AG04450 (cell line): Measurements from ENCODE around the gene RBM34. TPM values are rescaled to one million over a fixed set of nuclear protein-coding genes. Genes with fewer than 3 reads are reported as not detected.

Experiments
- CTCF ChIA-PET: fragments of 300-600, 350-600 bp; formaldehyde crosslinking; extraction: SDS; loops from one replicate; lab custom pipeline; 2022; ENCODE audit warnings: antibody characterized with exemption, inconsistent platforms; lab: Charles Lee
- POLR2A ChIA-PET: fragments of 350-600 bp; formaldehyde crosslinking; extraction: SDS; loops from one replicate; lab custom pipeline; 2021; ENCODE audit warnings: antibody characterized with exemption, inconsistent platforms; lab: Yijun Ruan, JAX
- DNase-seq: peaks from one replicate; pipeline ENCODE4 v3.0.0-alpha.2; 2011; ENCODE audit warnings: low read depth, low spot score
- H3K27ac ChIP-seq: one replicate; pipeline ENCODE4 v1.5.1; 2012; ENCODE audit warnings: low read depth, low read length, control low read depth
- H3K27me3 ChIP-seq: one replicate; pipeline ENCODE4 v1.6.0; 2012; ENCODE audit warnings: low read length; ENCODE audit not compliant: control insufficient read depth, insufficient read depth
- H3K4me3 ChIP-seq: 2 replicates; pipeline ENCODE4 v1.5.1; 2011; ENCODE audit warnings: mild to moderate bottlenecking, low read depth, low read length, control low read depth
- H3K9me3 ChIP-seq: 2 replicates; pipeline ENCODE4 v1.5.1; 2012; ENCODE audit warnings: low read length; ENCODE audit not compliant: control insufficient read depth, insufficient read depth
- polyA plus RNA-seq: library from polyadenylated mRNA; depleted of rRNA; stranded (reverse); fragments of >200 nt; gene quantifications from 2 replicates; pipeline ENCODE4 v1.2.3, GENCODE V29; 2011
- TF ChIP-seq, protein P1 (sequence below): IDR thresholded peaks from 2 replicates; pipeline ENCODE4 v1.5.1; 2011; ENCODE audit warnings: low read depth, low read length, control low read depth, inconsistent platforms

RBM34 gene
- polyA plus RNA-seq, 1 experiment = 47.0 TPM

DNA sequence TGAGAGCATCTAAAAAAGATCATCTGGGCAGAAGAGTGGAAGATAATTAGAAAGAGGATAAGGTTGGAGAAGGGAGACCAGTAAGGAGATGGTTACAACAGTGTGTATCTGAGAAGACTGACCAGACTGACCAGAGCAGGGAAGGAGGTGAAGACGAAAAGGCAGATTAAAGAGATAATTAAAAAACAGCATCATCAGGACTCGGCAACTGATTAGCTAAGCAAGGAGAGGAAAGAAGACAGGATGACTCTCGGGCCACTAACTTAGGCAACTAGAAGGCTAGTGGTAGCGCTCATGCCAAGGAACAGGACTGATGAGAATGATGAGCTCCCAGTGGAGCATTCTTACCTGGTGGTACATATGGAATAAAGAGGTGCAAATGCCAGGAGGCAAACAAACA, 3.9 kb downstream of the RBM34 start:
- H3K9me3 ChIP-seq = no peaks in the 10 kb centered on the region
- no peak overlapping the region for H3K4me3 ChIP-seq
- CTCF ChIA-PET = interaction anchor here (1.6 kb wide), 1 partner anchor 18 kb away, joined by 5 read pairs; no protein-coding TSS in a partner anchor
- H3K27me3 ChIP-seq = no peaks in the 10 kb centered on the region
- POLR2A ChIA-PET = no interaction called here
- TF ChIP-seq, protein P1, sequence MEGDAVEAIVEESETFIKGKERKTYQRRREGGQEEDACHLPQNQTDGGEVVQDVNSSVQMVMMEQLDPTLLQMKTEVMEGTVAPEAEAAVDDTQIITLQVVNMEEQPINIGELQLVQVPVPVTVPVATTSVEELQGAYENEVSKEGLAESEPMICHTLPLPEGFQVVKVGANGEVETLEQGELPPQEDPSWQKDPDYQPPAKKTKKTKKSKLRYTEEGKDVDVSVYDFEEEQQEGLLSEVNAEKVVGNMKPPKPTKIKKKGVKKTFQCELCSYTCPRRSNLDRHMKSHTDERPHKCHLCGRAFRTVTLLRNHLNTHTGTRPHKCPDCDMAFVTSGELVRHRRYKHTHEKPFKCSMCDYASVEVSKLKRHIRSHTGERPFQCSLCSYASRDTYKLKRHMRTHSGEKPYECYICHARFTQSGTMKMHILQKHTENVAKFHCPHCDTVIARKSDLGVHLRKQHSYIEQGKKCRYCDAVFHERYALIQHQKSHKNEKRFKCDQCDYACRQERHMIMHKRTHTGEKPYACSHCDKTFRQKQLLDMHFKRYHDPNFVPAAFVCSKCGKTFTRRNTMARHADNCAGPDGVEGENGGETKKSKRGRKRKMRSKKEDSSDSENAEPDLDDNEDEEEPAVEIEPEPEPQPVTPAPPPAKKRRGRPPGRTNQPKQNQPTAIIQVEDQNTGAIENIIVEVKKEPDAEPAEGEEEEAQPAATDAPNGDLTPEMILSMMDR = no peak
- H3K27ac ChIP-seq = no peak overlapping the region
- DNase-seq = no peak

DNA sequence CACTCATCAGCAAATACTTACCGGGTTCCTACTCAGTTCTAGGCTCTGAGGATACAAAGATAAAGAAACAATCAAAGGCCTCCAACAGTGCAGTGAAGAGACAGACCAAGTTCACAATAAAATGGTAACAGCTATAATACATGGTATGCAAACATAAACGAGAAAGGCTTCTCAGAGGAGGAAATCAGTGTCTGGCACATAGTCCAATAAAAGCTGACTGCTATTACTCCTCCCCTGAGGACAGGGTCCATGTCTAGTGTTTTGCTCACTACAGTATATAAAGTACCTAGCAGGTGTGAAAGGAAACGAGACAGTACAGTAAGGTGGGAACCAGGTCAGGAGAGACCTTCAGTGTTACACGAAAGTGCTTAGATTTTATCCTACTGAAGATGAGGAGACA, 4.3 kb downstream of the RBM34 start:
- no peak for DNase-seq
- Histone ChIP-seq H3K4me3 (no peak overlapping the region), H3K27ac (no peak overlapping the region), H3K9me3 (no peaks in the 10 kb centered on the region), H3K27me3 (no peaks in the 10 kb centered on the region)
- TF ChIP-seq, protein P1 = no peak
- POLR2A ChIA-PET = no interaction called here
- CTCF ChIA-PET = interaction anchor here (1.3 to 1.6 kb wide), 2 partner anchors 17 to 260 kb away, joined by 5 read pairs; no protein-coding TSS in a partner anchor

DNA sequence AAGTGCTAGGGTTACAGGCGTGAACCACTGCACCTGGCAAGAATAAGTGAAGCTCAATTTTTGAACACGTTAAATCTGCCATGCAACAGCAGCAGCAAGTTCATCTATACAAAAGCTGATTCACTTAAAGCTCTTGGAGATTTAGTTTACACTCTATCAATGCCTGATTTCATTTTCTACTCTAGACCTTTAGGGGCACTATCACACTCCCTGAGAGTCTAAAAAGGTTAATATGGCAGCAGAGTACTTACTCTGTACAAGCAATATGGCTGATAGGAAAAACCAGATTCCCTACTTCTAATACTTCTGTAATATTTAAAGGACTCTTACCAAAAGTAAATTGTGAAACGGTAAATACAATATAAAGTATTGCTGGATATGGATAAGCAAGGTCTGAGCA, 4.8 kb downstream of the RBM34 start:
- ChIA-PET CTCF (interaction anchor here (1.3 to 1.6 kb wide), 2 partner anchors 17 to 261 kb away, joined by 5 read pairs; no protein-coding TSS in a partner anchor), POLR2A (interaction anchor here (0.7 kb wide), 1 partner anchor 38 kb away, joined by 3 read pairs; no protein-coding TSS in a partner anchor)
- no peak overlapping the region for H3K27ac ChIP-seq

DNA sequence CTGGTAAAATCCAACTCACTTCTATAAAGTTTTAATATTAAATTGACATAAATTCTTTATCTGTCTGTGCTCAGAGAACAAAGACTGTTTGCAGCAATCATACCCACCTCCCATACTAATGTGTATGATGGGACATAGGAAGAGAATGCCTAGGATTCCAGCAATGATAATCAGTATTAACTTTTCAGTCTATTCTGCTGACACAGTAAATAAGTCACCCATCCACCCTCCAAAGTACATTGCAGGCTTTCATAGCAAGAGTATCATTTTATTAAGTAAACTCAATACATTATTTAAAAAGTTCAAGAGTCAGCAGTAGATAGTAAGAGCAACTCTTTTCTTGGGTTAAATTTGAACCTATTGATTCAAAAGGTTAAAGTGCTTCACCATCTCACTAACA, 8.8 kb downstream of the RBM34 start:
- H3K27me3 ChIP-seq = no peaks in the 10 kb centered on the region
- ChIA-PET POLR2A (interaction anchor here (0.6 to 1.0 kb wide), 4 partner anchors 8 to 37 kb away, joined by 3 to 5 read pairs (median 4); no protein-coding TSS in a partner anchor), CTCF (no interaction called here)
- H3K27ac ChIP-seq = no peak overlapping the region
- DNase-seq = no peak
- TF ChIP-seq, protein P1 = no peak
- H3K9me3 ChIP-seq = no peaks in the 10 kb centered on the region
- H3K4me3 ChIP-seq = no peak overlapping the region

More for the DNA sequence above, 4.8 kb downstream of the RBM34 start:
- TF ChIP-seq, protein P1 = no peak
- DNase-seq = no peak
- Histone ChIP-seq H3K4me3 (no peak overlapping the region), H3K27me3 (no peaks in the 10 kb centered on the region), H3K9me3 (no peaks in the 10 kb centered on the region)

DNA sequence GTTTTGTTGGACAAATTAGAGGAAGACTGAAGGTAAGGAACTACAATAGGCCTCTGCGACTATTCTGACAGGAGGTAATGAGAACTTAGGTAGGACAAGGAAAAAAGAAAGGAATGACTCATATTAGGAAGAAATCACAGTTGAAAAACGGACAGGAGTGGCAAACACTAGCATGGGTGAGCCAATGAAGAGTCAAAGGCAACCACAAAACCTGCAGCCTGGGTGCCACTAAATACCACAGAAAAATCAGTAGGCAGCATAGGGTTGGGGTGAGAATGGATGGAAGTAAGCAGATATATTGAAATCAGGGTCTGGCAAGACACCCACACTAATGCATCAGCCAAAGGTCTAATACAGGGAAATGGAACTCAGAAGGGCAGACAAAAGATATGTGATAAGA, 10.0 kb downstream of the RBM34 start:
- Histone ChIP-seq H3K4me3 (no peak overlapping the region), H3K27ac (no peak overlapping the region), H3K9me3 (no peaks in the 10 kb centered on the region), H3K27me3 (no peaks in the 10 kb centered on the region)
- TF ChIP-seq, protein P1 = no peak
- ChIA-PET CTCF (no interaction called here), POLR2A (no interaction called here)
- DNase-seq = no peak
